ENCODE measurements around the gene HDAC4.

DNA sequence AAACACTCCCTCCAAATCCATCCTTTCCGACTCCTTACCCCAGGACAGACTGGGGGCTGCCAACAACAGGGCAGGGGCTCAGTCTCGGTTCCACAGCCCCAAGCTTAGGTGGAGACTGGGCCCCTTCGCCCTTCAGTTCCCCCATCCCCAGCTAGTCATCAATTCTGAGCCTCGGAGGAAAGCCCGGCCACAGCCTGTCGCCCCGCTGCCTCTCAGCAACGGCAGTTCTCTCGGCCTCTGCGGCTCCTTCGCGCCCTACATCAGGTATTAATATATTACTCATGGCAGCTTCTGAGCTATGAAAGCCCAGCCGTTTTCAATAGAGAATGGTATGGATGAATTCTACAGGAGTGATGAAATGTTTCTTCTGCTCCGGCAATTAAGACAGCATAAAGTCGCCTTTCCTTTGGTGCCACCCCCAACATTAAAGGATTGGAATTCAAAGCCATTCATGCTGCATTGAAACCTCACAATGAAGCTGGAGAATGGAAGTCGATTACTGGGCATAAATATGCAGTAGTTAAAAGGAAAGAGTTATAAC is 2.8 kb downstream of the HDAC4 start:
- TF ChIP-seq CTCF (IDR thresholded peaks at IDR 0.05) (no peak), POLR2A (IDR thresholded peaks at IDR 0.05) (no peak)
